CD1c-positive myeloid dendritic cell (primary cell): Measurements from ENCODE around the gene PRSS23.

Experiments used
- DNase-seq: peaks from one replicate; pipeline ENCODE4 v3.0.0-alpha.2; 2016; ENCODE audit errors: extremely low spot score

PRSS23 gene

GRCh38 chr11:86790867-86791849 is 9.2 kb upstream of the PRSS23 start:
- no peak for DNase-seq

- DNase-seq, result no peak
Observed at GRCh38 chr11:86792150-86792549, 8.2 kb upstream of the PRSS23 start.

DNA sequence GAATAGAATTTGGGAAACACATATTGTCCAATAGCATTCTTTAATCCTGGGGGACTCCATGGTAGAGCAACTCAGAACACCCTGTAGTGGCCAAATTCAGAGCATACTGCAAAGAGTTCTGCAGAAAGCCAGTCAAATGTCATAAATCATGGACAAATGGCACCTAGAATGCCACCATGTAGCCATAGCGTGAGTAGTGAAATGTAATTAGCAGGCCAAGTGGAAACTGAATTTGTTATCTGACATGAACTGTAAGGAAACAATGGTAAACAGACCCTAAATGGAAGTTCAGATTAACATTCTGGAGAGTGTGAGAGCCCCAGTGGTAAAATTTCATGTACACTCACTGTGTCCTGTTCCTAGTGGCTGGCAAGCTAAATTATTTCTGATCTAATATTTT is 7.0 kb upstream of the PRSS23 start:
- DNase-seq, result no peak

DNA sequence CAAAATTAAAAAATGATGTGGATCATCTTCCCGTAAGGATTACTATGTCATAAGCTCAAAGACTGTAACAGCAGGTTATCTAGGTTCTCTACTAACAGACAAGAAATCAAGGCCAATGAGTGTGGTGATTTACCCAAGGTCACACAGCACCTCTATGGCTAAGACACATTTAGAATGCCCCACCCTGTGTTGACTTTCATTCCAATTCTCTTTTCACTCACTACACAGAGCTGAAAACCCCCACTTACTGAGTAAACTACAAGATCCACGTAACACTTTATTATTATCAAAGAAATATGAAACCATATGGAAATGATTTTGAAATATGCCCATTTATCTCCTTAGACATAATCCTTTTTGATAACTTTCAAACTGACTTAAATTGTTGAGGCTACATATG is 4.8 kb upstream of the PRSS23 start:
- no peak for DNase-seq

DNA sequence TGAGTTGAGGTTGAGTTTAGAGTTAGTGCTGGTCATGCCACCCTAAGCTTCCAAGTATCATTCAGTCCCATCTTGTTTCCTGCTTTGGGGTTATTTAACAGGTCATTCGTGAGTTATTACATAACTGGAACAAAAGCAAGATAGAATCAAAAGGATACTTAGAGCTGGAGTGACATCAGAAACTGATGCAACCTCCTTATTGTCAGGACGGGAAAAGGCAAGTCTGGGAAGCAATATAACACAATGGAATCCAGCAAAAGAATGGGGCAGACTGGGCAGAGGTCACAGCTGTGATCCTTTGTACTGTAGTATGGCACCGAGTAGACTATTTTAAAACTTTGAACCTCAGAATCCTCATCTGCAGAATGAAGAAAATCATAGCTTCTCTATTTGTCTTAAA is 4.4 kb upstream of the PRSS23 start:
- no peak for DNase-seq

DNA sequence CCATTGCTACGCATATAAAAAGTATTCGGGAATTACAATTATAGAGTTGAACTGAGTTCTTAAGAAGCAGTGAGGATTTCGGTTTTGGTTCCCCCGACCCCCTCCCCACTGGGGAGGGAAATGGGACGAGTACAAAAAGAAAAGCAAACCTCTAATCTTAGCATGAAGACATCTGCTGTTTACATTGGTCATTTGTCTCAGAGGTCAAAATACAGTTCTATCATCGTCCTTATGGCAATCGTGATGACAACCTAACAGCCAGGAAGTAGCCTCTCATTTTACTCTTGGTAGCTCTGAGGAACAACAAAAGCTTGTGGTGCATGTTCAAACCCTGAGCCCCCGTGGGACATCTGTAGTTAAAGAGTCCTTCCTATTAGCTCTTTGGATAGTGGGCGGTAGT is 3.2 kb upstream of the PRSS23 start:
- DNase-seq, result no peak

GRCh38 chr11:86798988-86799387 is 1.4 kb upstream of the PRSS23 start:
- no peak for DNase-seq

DNA sequence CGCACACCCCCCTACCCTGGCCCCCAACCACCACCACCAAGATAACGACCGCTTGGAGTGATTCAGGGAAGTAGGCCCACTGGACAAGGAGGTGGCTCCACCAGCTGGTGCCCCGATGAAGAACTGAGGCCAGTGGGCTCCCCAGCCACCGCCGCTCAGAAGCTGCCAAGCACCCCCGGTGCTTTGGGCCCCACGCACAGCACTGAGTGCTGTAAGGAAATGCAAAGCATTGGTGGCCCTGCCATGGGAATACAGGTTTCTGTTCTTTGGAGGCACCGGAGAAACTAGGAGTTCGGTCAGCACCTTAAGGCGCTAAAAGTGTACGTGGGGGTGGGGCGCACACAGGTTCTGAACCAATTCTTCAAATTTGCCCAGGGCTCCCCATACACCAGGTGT is 664 bp upstream of the PRSS23 start:
- DNase-seq, result no peak

DNA sequence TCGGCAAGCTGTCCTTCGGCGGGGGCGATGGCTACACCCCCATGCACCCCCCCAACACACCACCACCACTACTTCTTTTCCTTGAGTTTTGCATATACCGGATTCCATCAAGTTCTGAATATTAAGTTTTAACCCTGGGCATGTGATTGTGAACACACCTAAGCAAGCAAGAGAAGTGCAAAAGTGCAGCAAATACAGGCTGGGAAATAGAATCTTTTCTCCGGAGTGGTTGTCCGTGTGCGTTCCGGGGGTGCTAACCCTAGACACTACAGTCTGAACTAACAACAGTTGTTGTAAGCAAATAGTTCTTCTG is 574 bp downstream of the PRSS23 start:
- no peak for DNase-seq

GRCh38 chr11:86801364-86801763 is 1.0 kb downstream of the PRSS23 start:
- no peak for DNase-seq

DNA sequence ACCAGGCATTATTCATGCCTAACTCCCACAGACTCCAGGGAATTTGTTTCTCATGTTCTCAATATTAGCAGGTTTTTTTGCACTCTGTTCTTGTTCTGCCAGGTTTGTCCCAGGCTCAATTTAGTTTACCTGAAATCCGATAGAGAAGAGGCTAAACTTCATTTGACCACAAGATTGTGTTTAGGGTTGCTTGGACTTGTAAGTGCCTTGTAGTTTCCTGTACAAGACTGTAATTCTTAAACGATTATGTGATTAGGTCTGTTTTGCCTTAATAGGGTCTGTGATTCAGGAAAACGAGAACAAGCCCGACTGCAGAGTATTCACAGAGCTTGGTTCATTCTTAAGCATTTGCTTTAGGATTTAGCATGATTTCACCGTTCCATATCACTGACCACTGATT is 1.8 kb downstream of the PRSS23 start:
- DNase-seq, result no peak

- DNase-seq, result peak; percentile 5
Observed at GRCh38 chr11:86802601-86803051, 2.3 kb downstream of the PRSS23 start.

DNA sequence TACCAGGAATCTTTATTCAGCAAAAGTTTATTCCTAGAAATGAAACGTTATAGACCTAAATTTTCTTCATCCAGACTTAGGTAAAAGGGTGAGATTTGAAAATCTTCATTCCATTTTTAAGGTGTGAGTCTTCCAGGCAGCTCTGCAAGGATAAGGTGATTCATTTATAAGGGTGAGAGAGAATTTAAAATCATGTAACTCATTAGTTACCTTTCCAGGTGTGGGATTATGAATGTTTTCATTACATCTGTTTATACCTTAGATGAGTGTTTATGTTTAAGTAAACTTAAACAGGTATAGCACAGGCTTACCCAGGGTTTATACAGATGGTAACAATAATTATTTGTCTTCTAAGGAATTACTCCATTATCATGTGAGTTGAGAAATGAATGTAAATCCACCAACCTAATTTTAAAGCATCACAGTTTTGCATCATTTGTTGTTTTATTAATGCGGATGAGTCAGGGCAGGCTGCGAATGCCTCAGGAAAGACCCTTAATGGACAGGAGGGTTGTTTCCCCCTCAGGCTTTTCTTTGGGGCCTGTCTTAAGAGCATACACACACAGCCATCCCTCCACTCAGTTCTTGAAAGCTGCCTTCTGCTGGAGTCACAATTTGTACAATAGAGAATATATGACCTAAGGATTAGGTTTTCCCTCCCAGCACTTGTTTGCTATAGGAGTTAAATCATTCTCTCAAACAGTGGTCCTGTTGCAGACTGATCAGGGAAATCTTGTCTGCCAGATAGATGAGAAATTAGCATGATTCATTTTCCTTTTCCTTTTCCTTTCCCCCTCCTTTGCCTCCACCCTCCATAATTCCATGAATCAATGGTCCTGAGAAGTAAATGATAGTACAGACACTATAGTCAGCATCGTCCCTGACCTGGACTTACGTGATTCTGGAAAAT is 3.0 kb downstream of the PRSS23 start:
- DNase-seq, result no peak

- DNase-seq, result no peak
Observed at GRCh38 chr11:86804951-86805350, 4.6 kb downstream of the PRSS23 start.

GRCh38 chr11:86805873-86806310 is 5.5 kb downstream of the PRSS23 start:
- peak; percentile 41 for DNase-seq

DNA sequence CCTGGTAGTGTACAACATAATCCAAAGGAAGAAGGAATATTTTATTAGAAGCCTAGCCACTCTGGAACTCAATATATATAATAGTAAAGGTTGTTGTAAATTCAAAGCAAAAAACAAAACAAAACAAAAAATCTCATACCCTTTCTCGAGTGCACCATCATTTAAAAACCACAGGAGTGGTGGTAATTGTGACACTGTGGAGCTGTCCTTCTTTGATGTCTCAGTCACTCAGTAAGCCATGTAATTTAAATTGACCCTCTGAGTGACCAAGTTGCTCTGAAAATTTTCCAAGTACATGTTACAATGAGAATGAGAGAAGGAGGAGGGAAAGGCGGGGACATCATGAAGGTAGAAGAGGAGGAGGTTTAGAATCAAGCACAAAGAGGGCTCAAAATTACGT is 6.6 kb downstream of the PRSS23 start:
- no peak for DNase-seq

DNA sequence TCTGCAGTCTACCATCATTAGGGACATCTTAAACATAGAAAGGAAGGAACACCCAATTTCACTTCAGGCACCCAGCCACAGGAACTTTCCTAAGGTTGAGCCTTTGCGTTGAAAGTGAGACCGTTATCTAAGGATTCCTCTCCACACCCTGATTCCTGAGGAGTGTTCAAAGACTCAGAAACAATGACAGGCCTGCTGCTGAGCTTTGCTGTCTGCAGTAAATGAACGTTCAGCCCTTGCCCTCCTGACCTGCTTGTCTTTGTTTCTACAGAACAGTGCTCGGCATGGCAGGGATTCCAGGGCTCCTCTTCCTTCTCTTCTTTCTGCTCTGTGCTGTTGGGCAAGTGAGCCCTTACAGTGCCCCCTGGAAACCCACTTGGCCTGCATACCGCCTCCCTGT is 7.0 kb downstream of the PRSS23 start:
- no peak for DNase-seq

GRCh38 chr11:86809561-86809960 is 9.2 kb downstream of the PRSS23 start:
- no peak for DNase-seq

- DNase-seq, result no peak
Observed at GRCh38 chr11:86810288-86810687, 9.9 kb downstream of the PRSS23 start.

GRCh38 chr11:86811637-86812321 is 11.4 kb downstream of the PRSS23 start:
- DNase-seq, result no peak

DNA sequence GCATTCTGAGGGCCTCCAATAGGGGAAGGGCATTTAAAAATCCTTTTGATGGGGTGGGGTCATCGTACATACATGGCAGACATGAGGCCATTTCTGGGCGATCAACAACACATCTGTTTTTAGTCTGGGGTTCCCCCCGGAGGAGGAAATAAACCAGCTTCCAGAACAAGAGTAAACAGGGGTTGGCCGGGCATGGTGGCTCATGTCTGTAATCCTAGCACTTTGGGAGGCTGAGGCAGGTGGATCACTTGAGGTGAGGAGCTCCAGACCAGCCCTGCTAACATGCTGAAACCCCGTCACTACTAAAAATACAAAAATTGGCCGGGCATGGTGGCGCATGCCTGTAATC is 12.0 kb downstream of the PRSS23 start:
- no peak for DNase-seq

DNA sequence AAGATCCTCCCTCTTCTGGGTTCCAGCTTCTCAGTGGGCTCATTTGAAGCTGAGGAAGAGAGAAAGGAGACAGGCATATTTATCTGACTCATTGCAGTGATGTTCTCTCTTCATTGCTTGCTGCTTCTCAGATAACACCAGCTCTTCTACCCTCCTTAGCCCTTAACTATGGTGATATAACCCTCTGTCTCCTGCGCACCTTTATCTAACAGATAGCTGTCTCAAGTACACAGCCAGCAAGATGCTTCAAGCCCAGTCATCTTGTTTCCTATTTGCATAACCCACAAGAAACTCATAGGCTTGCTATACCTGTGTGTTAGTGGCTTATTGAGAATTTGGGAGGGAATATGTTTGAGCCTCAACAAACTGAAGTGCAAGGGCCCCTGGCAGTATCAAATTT is 12.6 kb downstream of the PRSS23 start:
- DNase-seq, result no peak
